Left ventricle myocardium inferior (tissue), 1 donor: ENCODE measurements around the gene MKKS. TPM values are rescaled to one million over a fixed set of nuclear protein-coding genes. Genes with fewer than 3 reads are reported as not detected.

Source experiments
- DNase-seq: peaks from one replicate; pipeline ENCODE4 v3.0.0-alpha.2; 2020
- H3K27ac ChIP-seq: fragments of 200-600 bp; replicated peaks from 2 replicates; pipeline ENCODE4 v1.8.0; 2021
- H3K27me3 ChIP-seq: fragments of 200-600 bp; 2 replicates; pipeline ENCODE4 v1.8.0; 2021; ENCODE audit warnings: low read depth
- H3K36me3 ChIP-seq: fragments of 200-600 bp; 2 replicates; pipeline ENCODE4 v1.8.0; 2021
- H3K4me1 ChIP-seq: fragments of 200-600 bp; 2 replicates; pipeline ENCODE4 v1.8.0; 2021
- H3K4me3 ChIP-seq: fragments of 200-600 bp; 2 replicates; pipeline ENCODE4 v1.8.0; 2021; ENCODE audit warnings: mild to moderate bottlenecking, moderate library complexity
- H3K9me3 ChIP-seq: fragments of 200-600 bp; replicated peaks from 2 replicates; pipeline ENCODE4 v1.8.0; 2021
- intact Hi-C: fragments of 100-400 bp; cut with micrococcal nuclease; formaldehyde crosslinking; loops from one replicate; pipeline ENCODE4 v1.11.0; 2022
- total RNA-seq: library from RNA; stranded (reverse); fragmentation: NEBNext Ultra II Directional; extraction: Animal tissue kit (Norgen Biotek cat#: 25700); gene quantifications from one replicate; pipeline ENCODE4 v1.2.1, GENCODE V29; 2021
- TF ChIP-seq, protein P1 (sequence below): fragments of 200-600 bp; IDR thresholded peaks from 2 replicates; pipeline ENCODE4 v1.8.0; 2021; ENCODE audit warnings: antibody characterized with exemption, mild to moderate bottlenecking, borderline replicate concordance
- donor health status: DM: no; HTN: yes; CAD: no; lungs with severe emphysema.

MKKS gene
- total RNA-seq, 1 donor from 2014 or later: 28.3 TPM

DNA sequence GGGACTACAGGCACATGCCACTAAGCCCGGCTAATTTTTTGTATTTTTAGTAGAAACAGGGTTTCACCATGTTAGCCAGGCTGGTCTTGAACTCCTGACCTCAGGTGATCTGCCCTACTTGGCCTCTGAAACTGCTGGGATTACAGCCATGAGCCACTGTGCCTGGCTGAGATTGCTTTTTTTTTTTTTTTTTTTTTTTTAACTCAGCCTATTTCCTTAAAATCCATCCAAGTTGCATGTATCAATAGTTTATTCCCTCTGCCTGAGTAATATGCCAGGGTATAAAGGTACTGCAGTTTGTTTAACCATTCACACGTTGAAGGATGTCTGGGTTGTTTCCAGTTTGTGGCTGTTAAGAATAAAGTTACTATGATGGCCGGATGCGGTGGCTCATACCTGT is 11.7 kb upstream of the MKKS start:
- H3K4me3 ChIP-seq: no peak overlapping the region
- H3K27ac ChIP-seq: no peak overlapping the region
- TF ChIP-seq, protein P1, sequence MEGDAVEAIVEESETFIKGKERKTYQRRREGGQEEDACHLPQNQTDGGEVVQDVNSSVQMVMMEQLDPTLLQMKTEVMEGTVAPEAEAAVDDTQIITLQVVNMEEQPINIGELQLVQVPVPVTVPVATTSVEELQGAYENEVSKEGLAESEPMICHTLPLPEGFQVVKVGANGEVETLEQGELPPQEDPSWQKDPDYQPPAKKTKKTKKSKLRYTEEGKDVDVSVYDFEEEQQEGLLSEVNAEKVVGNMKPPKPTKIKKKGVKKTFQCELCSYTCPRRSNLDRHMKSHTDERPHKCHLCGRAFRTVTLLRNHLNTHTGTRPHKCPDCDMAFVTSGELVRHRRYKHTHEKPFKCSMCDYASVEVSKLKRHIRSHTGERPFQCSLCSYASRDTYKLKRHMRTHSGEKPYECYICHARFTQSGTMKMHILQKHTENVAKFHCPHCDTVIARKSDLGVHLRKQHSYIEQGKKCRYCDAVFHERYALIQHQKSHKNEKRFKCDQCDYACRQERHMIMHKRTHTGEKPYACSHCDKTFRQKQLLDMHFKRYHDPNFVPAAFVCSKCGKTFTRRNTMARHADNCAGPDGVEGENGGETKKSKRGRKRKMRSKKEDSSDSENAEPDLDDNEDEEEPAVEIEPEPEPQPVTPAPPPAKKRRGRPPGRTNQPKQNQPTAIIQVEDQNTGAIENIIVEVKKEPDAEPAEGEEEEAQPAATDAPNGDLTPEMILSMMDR: no peak
- intact Hi-C loops: no loop called here
- no peaks in the 10 kb centered on the region for H3K4me1 ChIP-seq
- no peaks in the 10 kb centered on the region for H3K36me3 ChIP-seq
- no peaks in the 10 kb centered on the region for H3K9me3 ChIP-seq
- no peaks in the 10 kb centered on the region for H3K27me3 ChIP-seq
- no peak for DNase-seq

DNA sequence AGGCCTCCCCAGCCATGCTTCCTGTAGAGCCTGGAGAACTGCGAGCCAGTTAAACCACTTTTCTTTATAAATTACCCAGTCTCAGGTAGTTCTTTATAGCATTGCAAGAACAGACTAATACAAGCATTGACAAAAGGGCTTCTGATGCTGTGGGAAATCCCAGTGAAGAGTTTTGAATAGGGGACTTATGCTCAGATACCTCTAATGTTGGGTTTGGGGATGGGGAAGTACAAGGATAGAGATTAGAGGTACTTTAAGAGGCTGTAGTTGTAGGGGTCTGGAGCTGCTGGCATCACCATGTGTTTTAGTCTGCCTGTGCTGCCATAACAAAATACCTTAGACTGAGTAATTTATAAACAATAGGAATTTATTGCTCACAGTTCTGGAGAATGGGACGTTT is 9.9 kb upstream of the MKKS start:
- TF ChIP-seq, protein P1: no peak
- H3K9me3 ChIP-seq: no peaks in the 10 kb centered on the region
- no peaks in the 10 kb centered on the region for H3K36me3 ChIP-seq
- no peaks in the 10 kb centered on the region for H3K27me3 ChIP-seq
- H3K4me1 ChIP-seq: no peaks in the 10 kb centered on the region
- H3K27ac ChIP-seq: no peak overlapping the region
- no peak overlapping the region for H3K4me3 ChIP-seq
- intact Hi-C loops: no loop called here
- DNase-seq: no peak

DNA sequence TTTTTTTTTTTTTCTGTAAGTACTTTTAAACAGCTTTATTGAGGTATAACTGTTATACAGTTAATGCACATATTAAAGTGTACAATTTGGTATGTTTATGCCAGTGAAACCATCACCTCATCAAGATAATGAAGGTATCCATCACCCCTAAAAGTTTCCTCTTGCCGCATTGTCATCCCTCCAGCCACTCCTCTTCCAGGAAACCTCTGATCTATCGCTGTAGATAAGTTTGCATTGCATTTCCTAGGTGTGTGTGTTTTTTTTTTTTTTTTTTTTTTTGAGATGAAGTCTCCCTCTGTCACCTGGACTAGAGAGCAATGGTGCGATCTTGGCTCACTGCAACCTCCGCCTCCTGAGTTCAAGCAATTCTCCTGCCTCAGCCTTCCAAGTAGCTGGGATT is 4.2 kb upstream of the MKKS start:
- Histone ChIP-seq H3K27me3 (no peaks in the 10 kb centered on the region), H3K27ac (no peak overlapping the region), H3K36me3 (no peaks in the 10 kb centered on the region), H3K9me3 (no peaks in the 10 kb centered on the region), H3K4me1 (peaks cover 15% of the 10 kb centered on the region), H3K4me3 (no peak overlapping the region)
- TF ChIP-seq, protein P1: no peak
- intact Hi-C loops: no loop called here
- no peak for DNase-seq

DNA sequence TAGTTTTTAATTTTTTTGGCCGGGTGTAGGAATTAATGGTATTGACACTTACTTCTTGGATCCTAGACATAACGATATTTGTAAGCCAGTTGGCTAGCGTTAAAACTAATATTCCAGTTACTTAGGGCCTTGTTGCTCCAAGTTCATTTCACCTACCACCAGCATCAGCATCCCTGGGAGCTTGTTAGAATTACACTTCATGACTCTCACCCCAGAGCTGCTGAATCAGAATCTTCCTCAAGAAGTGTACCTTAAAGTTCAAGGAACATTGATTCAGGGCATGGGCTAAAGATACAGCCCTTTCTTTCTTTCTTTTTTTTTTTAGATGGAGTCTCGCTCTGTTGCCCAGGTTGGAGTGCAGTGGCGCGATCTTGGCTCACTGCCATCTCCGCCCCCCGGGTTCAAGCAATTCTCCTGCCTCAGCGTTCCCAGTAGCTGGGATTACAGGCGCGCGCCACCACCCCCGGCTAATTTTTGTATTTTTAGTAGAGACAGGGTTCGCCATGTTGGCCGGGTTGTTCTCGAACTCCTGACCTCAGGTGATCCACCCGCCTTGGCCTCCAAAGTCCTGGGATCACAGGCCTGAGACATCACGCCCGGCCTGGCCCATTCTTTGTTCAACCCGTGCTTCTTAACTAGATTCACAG is 2.2 kb upstream of the MKKS start:
- intact Hi-C loops: no loop called here
- Histone ChIP-seq H3K36me3 (no peaks in the 10 kb centered on the region), H3K27me3 (no peaks in the 10 kb centered on the region), H3K9me3 (no peaks in the 10 kb centered on the region), H3K4me1 (peaks cover 36% of the 10 kb centered on the region), H3K27ac (no peak overlapping the region), H3K4me3 (no peak overlapping the region)
- no peak for DNase-seq
- TF ChIP-seq, protein P1: no peak

DNA sequence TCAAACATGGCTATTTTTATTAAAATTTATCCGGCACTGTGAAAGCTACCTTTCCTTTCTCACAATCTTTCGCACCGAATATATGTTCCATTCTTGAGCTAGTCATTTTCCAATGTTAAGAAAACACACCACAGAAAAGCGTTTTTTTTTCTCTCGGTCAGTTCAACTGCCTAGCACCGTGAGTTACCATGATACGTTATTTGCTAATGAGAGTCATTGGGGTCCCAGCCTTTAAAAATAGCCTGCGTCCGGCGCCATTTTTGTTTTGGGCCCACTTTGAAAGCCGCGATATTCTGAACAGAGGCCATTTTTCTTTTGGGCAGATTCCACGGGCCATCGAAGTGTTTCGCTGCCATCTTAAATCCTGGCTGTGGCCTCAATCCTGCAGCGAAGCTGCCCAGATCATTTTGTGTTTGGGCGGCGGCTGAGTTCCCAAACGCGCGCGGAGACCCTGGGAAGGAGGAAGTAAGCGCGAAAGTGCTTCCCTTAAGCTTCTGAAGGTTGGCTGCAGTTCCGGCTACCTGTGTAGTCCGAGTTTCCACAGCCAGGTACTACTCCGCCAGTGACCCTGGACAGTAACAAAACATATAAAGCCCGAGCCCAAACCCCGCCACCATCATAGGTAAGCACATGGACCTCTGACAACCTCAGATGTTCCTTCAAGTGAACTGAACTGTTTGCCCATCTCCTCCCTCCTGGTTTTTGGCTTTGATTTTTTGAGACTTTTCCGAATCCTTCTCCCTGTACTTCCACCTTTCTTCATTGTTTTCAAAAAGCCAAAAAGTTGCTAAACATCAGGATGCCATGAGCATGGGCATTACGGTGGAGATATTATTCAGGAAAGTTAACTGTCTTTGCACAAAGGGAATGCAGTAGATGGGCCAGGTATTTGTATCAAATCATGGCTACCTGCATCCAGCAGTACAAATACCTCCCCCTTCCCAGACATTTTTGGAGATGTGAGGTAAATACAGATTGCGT is 1.1 kb upstream of the MKKS start, which contains the start of gene SLX4IP:
SLX4IP (plus strand) TSS at position 474 of the 981 bp plus-strand sequence. CDS start 22,900 bp downstream, outside the sequence.
- H3K36me3 ChIP-seq: no peaks in the 10 kb centered on the region
- intact Hi-C loops: no loop called here
- peak; percentile 90 for DNase-seq
- peak within 1 kb of the TSS; percentile 98 for H3K27ac ChIP-seq
- peak within 1 kb of the TSS; percentile 97 for H3K4me3 ChIP-seq
- H3K27me3 ChIP-seq: no peaks in the 10 kb centered on the region
- TF ChIP-seq, protein P1: no peak
- peaks cover 45% of the 10 kb centered on the region for H3K4me1 ChIP-seq
- H3K9me3 ChIP-seq: no peaks in the 10 kb centered on the region
